Measurements from ENCODE around the gene PAQR4. TPM values are rescaled to one million over a fixed set of nuclear protein-coding genes. Genes with fewer than 3 reads are reported as not detected.

The PAQR4 gene
- polyA plus RNA-seq, 1 donor from 2014 or later: 47.8 TPM

GRCh38 chr16:3010510-3010909, 41.4 kb downstream of the PAQR4 start:
- Histone ChIP-seq H3K4me3 (ENCODE audit: low read length) (no peak overlapping the region), H3K27ac (ENCODE audit: low read length) (no peak overlapping the region), H3K9me2 (ENCODE audit: insufficient read depth, low read length) (no peaks in the 10 kb centered on the region), H2AFZ (ENCODE audit: low read depth, low read length) (no peak overlapping the region), H3K4me2 (ENCODE audit: low read length) (no peak overlapping the region), H3K9me3 (ENCODE audit: low read length) (no peaks in the 10 kb centered on the region), H3K27me3 (ENCODE audit: insufficient read depth, low read depth, low read length) (peaks cover 65% of the 10 kb centered on the region), H3K79me2 (replicated peaks; ENCODE audit: insufficient read depth, low read length) (no peaks in the 10 kb centered on the region), H3F3A (ENCODE audit: insufficient read depth, low read length, poor library complexity, severe bottlenecking) (no peaks in the 10 kb centered on the region), H3K36me3 (ENCODE audit: insufficient read depth, low read length) (no peaks in the 10 kb centered on the region), H3K9ac (ENCODE audit: low read length) (no peak overlapping the region), H4K20me1 (ENCODE audit: insufficient read depth) (no peaks in the 10 kb centered on the region)
- TF ChIP-seq EP300 (conservative IDR thresholded peaks at IDR 0.05; ENCODE audit: poor library complexity, severe bottlenecking): no peak
- no peak for TF ChIP-seq RAD21 (conservative IDR thresholded peaks at IDR 0.05)
- TF ChIP-seq CTCF (IDR thresholded peaks at IDR 0.05; ENCODE audit: poor library complexity, severe bottlenecking): no peak
- no peak for TF ChIP-seq TAF1 (IDR thresholded peaks at IDR 0.05; ENCODE audit: low read depth)
- TF ChIP-seq MXI1 (conservative IDR thresholded peaks at IDR 0.05; ENCODE audit: poor library complexity, severe bottlenecking): no peak
- no peak for TF ChIP-seq SMC3 (conservative IDR thresholded peaks at IDR 0.05; ENCODE audit: poor library complexity)
- no peak for TF ChIP-seq EZH2 (IDR thresholded peaks at IDR 0.05; ENCODE audit: borderline replicate concordance, insufficient read depth, low read length, poor library complexity, severe bottlenecking)
- TF ChIP-seq POLR2AphosphoS5 (IDR thresholded peaks at IDR 0.05): no peak
- TF ChIP-seq REST (IDR thresholded peaks at IDR 0.05; ENCODE audit: borderline replicate concordance): no peak

GRCh38 chr16:3012246-3012645, 43.1 kb downstream of the PAQR4 start:
- H3K4me2 ChIP-seq (ENCODE audit: low read length): no peak overlapping the region
- peaks cover 52% of the 10 kb centered on the region for H3K27me3 ChIP-seq (ENCODE audit: insufficient read depth, low read depth, low read length)
- H3K79me2 ChIP-seq (replicated peaks; ENCODE audit: insufficient read depth, low read length): no peaks in the 10 kb centered on the region
- no peak for TF ChIP-seq RAD21 (conservative IDR thresholded peaks at IDR 0.05)
- TF ChIP-seq REST (IDR thresholded peaks at IDR 0.05; ENCODE audit: borderline replicate concordance): no peak
- TF ChIP-seq SMC3 (conservative IDR thresholded peaks at IDR 0.05; ENCODE audit: poor library complexity): no peak
- no peak for TF ChIP-seq TAF1 (IDR thresholded peaks at IDR 0.05; ENCODE audit: low read depth)
- no peak for TF ChIP-seq EZH2 (IDR thresholded peaks at IDR 0.05; ENCODE audit: borderline replicate concordance, insufficient read depth, low read length, poor library complexity, severe bottlenecking)
- TF ChIP-seq CTCF (IDR thresholded peaks at IDR 0.05; ENCODE audit: poor library complexity, severe bottlenecking): no peak
- TF ChIP-seq EP300 (conservative IDR thresholded peaks at IDR 0.05; ENCODE audit: poor library complexity, severe bottlenecking): no peak
- no peak for TF ChIP-seq POLR2AphosphoS5 (IDR thresholded peaks at IDR 0.05)
- TF ChIP-seq MXI1 (conservative IDR thresholded peaks at IDR 0.05; ENCODE audit: poor library complexity, severe bottlenecking): no peak
- H3K4me3 ChIP-seq (ENCODE audit: low read length): no peak overlapping the region
- no peaks in the 10 kb centered on the region for H3F3A ChIP-seq (ENCODE audit: insufficient read depth, low read length, poor library complexity, severe bottlenecking)
- no peaks in the 10 kb centered on the region for H3K9me3 ChIP-seq (ENCODE audit: low read length)
- H3K9me2 ChIP-seq (ENCODE audit: insufficient read depth, low read length): no peaks in the 10 kb centered on the region
- no peak overlapping the region for H2AFZ ChIP-seq (ENCODE audit: low read depth, low read length)
- no peak overlapping the region for H3K9ac ChIP-seq (ENCODE audit: low read length)
- no peaks in the 10 kb centered on the region for H4K20me1 ChIP-seq (ENCODE audit: insufficient read depth)
- H3K27ac ChIP-seq (ENCODE audit: low read length): no peak overlapping the region
- H3K36me3 ChIP-seq (ENCODE audit: insufficient read depth, low read length): no peaks in the 10 kb centered on the region
